ENCODE data around the gene SYDE1. TPM values are rescaled to one million over a fixed set of nuclear protein-coding genes. Genes with fewer than 3 reads are reported as not detected.

The SYDE1 gene
- total RNA-seq, 3 donors from 2014 or later (not counting 1 experiment from before 2014, with no cell fraction given): not detected

DNA sequence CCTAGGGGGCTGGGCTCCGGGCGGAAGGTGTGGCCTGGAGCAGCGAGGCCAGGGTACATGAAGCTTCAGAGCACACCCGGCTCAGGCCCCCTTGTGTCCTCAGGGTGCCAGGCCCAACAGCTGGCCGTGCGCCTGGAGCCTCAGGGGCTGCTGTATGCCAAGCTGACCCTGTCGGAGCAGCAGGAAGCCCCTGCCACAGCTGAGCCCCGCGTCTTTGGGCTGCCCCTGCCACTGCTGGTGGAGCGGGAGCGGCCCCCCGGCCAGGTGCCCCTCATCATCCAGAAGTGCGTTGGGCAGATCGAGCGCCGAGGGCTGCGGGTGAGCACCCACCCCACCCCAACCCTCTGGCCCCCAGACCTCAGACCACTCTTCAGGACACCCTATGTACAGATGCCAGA, 3.2 kb downstream of the SYDE1 start:
- Mint-ChIP-seq H3K4me1 (peaks cover 5 to 15% of the 10 kb centered on the region in 2 donors), H3K27ac (no peak overlapping the region), H3K36me3 (no peaks in the 10 kb centered on the region), H3K4me3 (no peak overlapping the region), H3K27me3 (ENCODE audit: low read depth in 2 of 2) (peaks cover 24 to 27% of the 10 kb centered on the region in 2 donors), H3K9me3 (no peaks in the 10 kb centered on the region)
- DNase-seq (no peak), ATAC-seq (no peak)
- 93% methylated on average over 17 of the region's 17 CpGs for WGBS (ENCODE audit: insufficient coverage)
- intact Hi-C loops (cut with micrococcal nuclease): no loop called here
- H3K4me1 ChIP-seq (ENCODE audit: control insufficient read depth, insufficient read depth, low read length): peaks cover 13% of the 10 kb centered on the region
- peaks cover 9% of the 10 kb centered on the region for H3K27me3 ChIP-seq (ENCODE audit: control insufficient read depth, insufficient read depth, low read length)
- TF ChIP-seq, protein P1, sequence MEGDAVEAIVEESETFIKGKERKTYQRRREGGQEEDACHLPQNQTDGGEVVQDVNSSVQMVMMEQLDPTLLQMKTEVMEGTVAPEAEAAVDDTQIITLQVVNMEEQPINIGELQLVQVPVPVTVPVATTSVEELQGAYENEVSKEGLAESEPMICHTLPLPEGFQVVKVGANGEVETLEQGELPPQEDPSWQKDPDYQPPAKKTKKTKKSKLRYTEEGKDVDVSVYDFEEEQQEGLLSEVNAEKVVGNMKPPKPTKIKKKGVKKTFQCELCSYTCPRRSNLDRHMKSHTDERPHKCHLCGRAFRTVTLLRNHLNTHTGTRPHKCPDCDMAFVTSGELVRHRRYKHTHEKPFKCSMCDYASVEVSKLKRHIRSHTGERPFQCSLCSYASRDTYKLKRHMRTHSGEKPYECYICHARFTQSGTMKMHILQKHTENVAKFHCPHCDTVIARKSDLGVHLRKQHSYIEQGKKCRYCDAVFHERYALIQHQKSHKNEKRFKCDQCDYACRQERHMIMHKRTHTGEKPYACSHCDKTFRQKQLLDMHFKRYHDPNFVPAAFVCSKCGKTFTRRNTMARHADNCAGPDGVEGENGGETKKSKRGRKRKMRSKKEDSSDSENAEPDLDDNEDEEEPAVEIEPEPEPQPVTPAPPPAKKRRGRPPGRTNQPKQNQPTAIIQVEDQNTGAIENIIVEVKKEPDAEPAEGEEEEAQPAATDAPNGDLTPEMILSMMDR (IDR thresholded peaks at IDR 0.05): no peak
- H3K36me3 ChIP-seq (ENCODE audit: control insufficient read depth, insufficient read depth, low read length): peaks cover 7% of the 10 kb centered on the region
- H3K27ac ChIP-seq (ENCODE audit: low read length): no peak overlapping the region
- H3K4me3 ChIP-seq (ENCODE audit: low read length): no peak overlapping the region
- H3K9me3 ChIP-seq (ENCODE audit: control insufficient read depth, insufficient read depth, low read length): no peaks in the 10 kb centered on the region

DNA sequence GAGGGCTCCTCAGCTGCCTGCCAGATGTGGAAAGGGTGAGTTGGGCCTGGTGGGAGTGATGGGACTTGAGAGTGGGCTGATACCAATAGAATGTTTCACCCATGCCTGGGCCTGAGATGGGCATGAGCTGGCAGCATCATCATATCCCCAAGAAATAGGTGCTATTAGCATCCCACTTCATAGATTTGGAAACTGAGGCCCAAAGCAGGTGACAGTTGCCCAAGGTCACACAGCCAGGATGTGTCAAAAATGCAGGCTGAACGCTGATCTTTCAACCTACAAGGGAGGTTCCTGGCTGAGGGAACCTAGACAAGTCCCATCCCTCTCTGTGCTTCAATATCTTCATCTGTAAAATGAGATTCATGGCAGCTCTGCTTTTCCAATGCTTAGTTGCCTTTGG, 4.6 kb downstream of the SYDE1 start:
- Histone ChIP-seq H3K27ac (ENCODE audit: low read length) (no peak overlapping the region), H3K4me1 (ENCODE audit: control insufficient read depth, insufficient read depth, low read length) (peaks cover 12% of the 10 kb centered on the region), H3K9me3 (ENCODE audit: control insufficient read depth, insufficient read depth, low read length) (no peaks in the 10 kb centered on the region), H3K27me3 (ENCODE audit: control insufficient read depth, insufficient read depth, low read length) (peaks cover 6% of the 10 kb centered on the region), H3K4me3 (ENCODE audit: low read length) (no peak overlapping the region), H3K36me3 (ENCODE audit: control insufficient read depth, insufficient read depth, low read length) (peaks cover 18% of the 10 kb centered on the region)
- Mint-ChIP-seq H3K27me3 (ENCODE audit: low read depth in 2 of 2) (peaks cover 13 to 14% of the 10 kb centered on the region in 2 donors), H3K27ac (no peak overlapping the region), H3K4me3 (no peak overlapping the region), H3K4me1 (peaks cover 1 to 12% of the 10 kb centered on the region in 2 donors), H3K9me3 (no peaks in the 10 kb centered on the region), H3K36me3 (no peaks in the 10 kb centered on the region)
- ATAC-seq (no peak), DNase-seq (no peak)
- WGBS (ENCODE audit: insufficient coverage): 97% methylated on average over 1 of the region's 1 CpG
- intact Hi-C loops (cut with micrococcal nuclease): no loop called here
- TF ChIP-seq, protein P1 (IDR thresholded peaks at IDR 0.05): no peak

GRCh38 chr19:15112385-15112784, 5.2 kb downstream of the SYDE1 start:
- Mint-ChIP-seq H3K27ac (no peak overlapping the region), H3K36me3 (no peaks in the 10 kb centered on the region), H3K4me1 (peaks cover 0 to 10% of the 10 kb centered on the region in 2 donors), H3K4me3 (no peak overlapping the region), H3K27me3 (ENCODE audit: low read depth in 2 of 2) (peaks cover 10 to 11% of the 10 kb centered on the region in 2 donors), H3K9me3 (no peaks in the 10 kb centered on the region)
- intact Hi-C loops (cut with micrococcal nuclease): no loop called here
- TF ChIP-seq, protein P1 (IDR thresholded peaks at IDR 0.05): no peak
- peaks cover 7% of the 10 kb centered on the region for H3K4me1 ChIP-seq (ENCODE audit: control insufficient read depth, insufficient read depth, low read length)
- no peak overlapping the region for H3K27ac ChIP-seq (ENCODE audit: low read length)
- no peaks in the 10 kb centered on the region for H3K9me3 ChIP-seq (ENCODE audit: control insufficient read depth, insufficient read depth, low read length)
- DNase-seq: peak in 1 of 2 donors; percentile 21
- no peak overlapping the region for H3K4me3 ChIP-seq (ENCODE audit: low read length)
- peak in 1 of 3 donors; percentile 13 for ATAC-seq
- H3K36me3 ChIP-seq (ENCODE audit: control insufficient read depth, insufficient read depth, low read length): peaks cover 24% of the 10 kb centered on the region
- 93% methylated on average over 11 of the region's 11 CpGs for WGBS (ENCODE audit: insufficient coverage)
- H3K27me3 ChIP-seq (ENCODE audit: control insufficient read depth, insufficient read depth, low read length): peaks cover 3% of the 10 kb centered on the region

Data from natural killer cell (primary cell).